ENCODE measurements around the gene LMX1A. TPM values are rescaled to one million over a fixed set of nuclear protein-coding genes. Genes with fewer than 3 reads are reported as not detected.

LMX1A gene
- total RNA-seq, 1 donor from 2014 or later, result 0.11 TPM

DNA sequence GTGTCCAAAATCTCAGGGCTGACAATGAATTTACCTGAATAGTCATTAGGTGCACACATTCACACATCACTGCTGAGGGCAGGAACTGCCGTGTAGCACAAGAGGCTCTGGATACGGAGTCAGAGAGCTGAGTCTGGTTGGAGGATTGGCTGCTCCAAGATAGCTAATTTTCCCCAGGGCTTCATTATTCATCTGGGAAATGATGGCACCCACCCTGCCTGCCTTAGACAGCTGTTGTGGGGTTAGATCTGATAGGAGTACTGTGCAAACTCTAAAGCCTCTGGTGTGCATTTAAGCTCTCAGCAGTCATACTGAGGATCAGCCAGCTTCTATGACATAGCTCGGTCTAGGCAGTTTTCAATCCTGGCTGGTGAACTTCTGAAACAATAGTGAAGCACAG is 67.0 kb downstream of the LMX1A start:
- Histone ChIP-seq H3K27ac (replicated peaks) (no peak overlapping the region), H3K4me1 (no peaks in the 10 kb centered on the region), H3K36me3 (no peaks in the 10 kb centered on the region), H3K27me3 (ENCODE audit: low read depth) (peaks cover 64% of the 10 kb centered on the region), H3K4me3 (no peak overlapping the region), H3K9me3 (replicated peaks) (no peaks in the 10 kb centered on the region)
- intact Hi-C loops (cut with micrococcal nuclease), result no loop called here
- TF ChIP-seq, protein P1, sequence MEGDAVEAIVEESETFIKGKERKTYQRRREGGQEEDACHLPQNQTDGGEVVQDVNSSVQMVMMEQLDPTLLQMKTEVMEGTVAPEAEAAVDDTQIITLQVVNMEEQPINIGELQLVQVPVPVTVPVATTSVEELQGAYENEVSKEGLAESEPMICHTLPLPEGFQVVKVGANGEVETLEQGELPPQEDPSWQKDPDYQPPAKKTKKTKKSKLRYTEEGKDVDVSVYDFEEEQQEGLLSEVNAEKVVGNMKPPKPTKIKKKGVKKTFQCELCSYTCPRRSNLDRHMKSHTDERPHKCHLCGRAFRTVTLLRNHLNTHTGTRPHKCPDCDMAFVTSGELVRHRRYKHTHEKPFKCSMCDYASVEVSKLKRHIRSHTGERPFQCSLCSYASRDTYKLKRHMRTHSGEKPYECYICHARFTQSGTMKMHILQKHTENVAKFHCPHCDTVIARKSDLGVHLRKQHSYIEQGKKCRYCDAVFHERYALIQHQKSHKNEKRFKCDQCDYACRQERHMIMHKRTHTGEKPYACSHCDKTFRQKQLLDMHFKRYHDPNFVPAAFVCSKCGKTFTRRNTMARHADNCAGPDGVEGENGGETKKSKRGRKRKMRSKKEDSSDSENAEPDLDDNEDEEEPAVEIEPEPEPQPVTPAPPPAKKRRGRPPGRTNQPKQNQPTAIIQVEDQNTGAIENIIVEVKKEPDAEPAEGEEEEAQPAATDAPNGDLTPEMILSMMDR (IDR thresholded peaks at IDR 0.05; ENCODE audit: borderline replicate concordance), result no peak
- no peak for DNase-seq

DNA sequence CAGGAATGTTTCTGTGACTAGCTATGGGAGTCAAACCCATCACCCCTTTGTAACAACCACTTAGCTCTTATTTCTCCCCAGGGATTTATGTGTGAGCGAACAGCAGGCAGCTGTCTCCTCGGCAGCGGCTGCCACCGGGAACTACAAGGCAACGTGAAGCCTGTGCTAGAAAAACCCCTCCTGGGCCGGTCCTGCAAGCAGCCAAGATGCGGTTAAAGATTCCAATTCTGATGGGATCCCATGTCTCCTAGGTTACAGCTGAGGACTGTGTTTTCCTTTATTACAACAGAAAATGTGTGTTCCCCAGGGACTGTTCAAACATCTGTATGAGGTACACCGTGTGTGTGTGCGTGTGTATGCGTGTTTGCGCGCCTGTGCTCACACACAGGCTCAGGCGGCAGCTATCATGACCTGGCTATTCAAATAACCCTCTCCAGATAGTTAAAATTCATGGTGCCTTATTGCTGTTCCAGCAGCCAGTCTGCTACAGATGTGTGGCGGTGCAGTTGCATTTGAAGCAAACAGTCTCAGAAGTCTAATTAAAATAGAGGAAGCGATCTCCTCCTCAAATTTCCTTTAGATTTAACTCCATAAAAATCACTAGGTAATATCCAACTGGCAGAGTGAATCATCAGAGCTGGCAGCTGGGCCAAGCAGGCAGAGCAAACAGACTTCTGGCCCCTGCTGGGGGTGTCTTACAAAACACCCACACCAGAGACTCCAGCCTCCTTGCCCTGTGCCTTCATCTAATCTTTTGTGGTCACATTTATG is 68.0 kb downstream of the LMX1A start:
- DNase-seq, result no peak
- Histone ChIP-seq H3K27ac (replicated peaks) (no peak overlapping the region), H3K4me1 (no peaks in the 10 kb centered on the region), H3K9me3 (replicated peaks) (no peaks in the 10 kb centered on the region), H3K36me3 (no peaks in the 10 kb centered on the region), H3K27me3 (ENCODE audit: low read depth) (peaks cover 64% of the 10 kb centered on the region), H3K4me3 (no peak overlapping the region)
- intact Hi-C loops (cut with micrococcal nuclease), result no loop called here
- TF ChIP-seq, protein P1 (IDR thresholded peaks at IDR 0.05; ENCODE audit: borderline replicate concordance), result no peak

DNA sequence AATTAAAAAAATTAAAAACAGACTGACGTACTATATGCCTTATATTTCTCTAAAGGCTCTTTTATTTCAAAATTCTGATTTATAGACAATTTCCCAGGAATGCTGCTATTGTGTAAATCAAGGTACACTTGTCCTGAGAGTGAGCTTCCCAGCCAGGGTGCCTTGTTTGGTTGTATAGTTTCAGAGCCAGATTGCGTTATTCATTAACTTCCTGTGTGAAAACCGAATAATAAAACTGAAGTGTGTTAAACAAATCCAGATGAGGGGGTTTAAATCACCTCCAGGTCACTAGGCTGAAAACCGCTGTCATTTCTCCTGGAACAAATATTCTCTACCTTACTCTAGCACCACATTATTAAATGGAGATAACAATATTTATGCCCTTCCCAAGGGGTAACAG is 68.7 kb downstream of the LMX1A start:
- Histone ChIP-seq H3K4me3 (no peak overlapping the region), H3K27ac (replicated peaks) (no peak overlapping the region), H3K27me3 (ENCODE audit: low read depth) (peaks cover 70% of the 10 kb centered on the region), H3K9me3 (replicated peaks) (no peaks in the 10 kb centered on the region), H3K36me3 (no peaks in the 10 kb centered on the region), H3K4me1 (no peaks in the 10 kb centered on the region)
- DNase-seq, result no peak
- TF ChIP-seq, protein P1 (IDR thresholded peaks at IDR 0.05; ENCODE audit: borderline replicate concordance), result no peak
- intact Hi-C loops (cut with micrococcal nuclease), result no loop called here

DNA sequence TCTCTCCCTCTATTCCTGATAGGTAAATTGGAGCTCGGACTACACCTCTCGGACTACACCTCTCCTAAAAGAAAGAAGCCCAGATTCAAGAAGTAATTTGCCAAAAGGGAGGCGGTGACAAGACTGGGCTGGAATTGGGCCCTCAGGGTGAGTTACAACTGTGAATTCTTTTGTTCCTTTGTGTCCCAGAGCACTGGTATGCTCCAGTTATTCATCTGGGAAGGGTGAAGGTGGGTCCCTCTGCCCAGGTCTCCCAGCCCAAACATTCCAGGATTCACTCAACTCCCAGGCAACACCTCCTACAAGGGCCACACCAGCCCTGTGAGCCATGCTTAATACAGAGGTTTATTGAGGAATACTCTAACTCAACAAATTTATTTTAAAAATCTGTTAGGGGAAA is 69.2 kb downstream of the LMX1A start:
- TF ChIP-seq, protein P1 (IDR thresholded peaks at IDR 0.05; ENCODE audit: borderline replicate concordance), result no peak
- H3K27ac ChIP-seq (replicated peaks), result no peak overlapping the region
- H3K36me3 ChIP-seq, result no peaks in the 10 kb centered on the region
- H3K27me3 ChIP-seq (ENCODE audit: low read depth), result peaks cover 74% of the 10 kb centered on the region
- no peak for DNase-seq
- H3K4me1 ChIP-seq, result no peaks in the 10 kb centered on the region
- no peaks in the 10 kb centered on the region for H3K9me3 ChIP-seq (replicated peaks)
- intact Hi-C loops (cut with micrococcal nuclease), result no loop called here
- H3K4me3 ChIP-seq, result no peak overlapping the region

DNA sequence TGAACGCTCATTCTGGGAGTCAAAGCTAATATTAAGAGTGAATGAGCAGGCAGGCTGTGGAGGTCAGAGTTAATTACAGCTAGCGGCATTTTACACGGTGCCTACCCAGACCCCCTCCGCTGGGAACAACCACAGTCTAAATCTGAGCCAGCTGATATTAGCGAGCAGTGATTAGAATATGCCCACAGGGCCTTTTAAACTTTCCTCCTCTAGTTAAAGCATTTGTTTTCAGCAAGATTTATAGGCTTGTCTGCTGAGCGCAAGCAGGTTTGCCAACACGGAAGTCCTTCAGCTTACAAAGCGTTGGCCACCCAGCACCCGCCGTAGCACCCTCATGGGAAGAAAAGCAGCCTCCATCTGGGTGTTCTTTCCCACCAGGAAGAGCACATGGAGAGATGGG is 72.1 kb downstream of the LMX1A start:
- Histone ChIP-seq H3K27me3 (ENCODE audit: low read depth) (peaks cover 89% of the 10 kb centered on the region), H3K36me3 (no peaks in the 10 kb centered on the region), H3K4me3 (no peak overlapping the region), H3K4me1 (no peaks in the 10 kb centered on the region), H3K9me3 (replicated peaks) (no peaks in the 10 kb centered on the region), H3K27ac (replicated peaks) (no peak overlapping the region)
- intact Hi-C loops (cut with micrococcal nuclease), result no loop called here
- DNase-seq, result no peak
- TF ChIP-seq, protein P1 (IDR thresholded peaks at IDR 0.05; ENCODE audit: borderline replicate concordance), result no peak
